Heart left ventricle (tissue), 16 donors: Measurements from ENCODE around the gene C2CD4D. TPM values are rescaled to one million over a fixed set of nuclear protein-coding genes. Genes with fewer than 3 reads are reported as not detected.
"Not testable (repeated sequence)": the region's sequence is repeated elsewhere in the genome, so short reads cannot be mapped to it uniquely, and the experiment has no call there.

Experiments used
- ATAC-seq, 4 donors: fragments of 200-7000 bp; cut with Tn5 transposase; one replicate each; pipeline ENCODE4 v1.9.1; 2020 to 2022; ENCODE audit warnings: moderate library complexity in 4 of 4, mild to moderate bottlenecking in 3 of 4, moderate number of reproducible peaks in 1 of 4
- DNase-seq, 5 donors: peaks; one replicate each; pipeline ENCODE4 v3.0.0-alpha.2; 2020
- H3K27ac ChIP-seq, 12 donors: fragments of 200-600 bp; sonication (generic) in 4 of 12; one replicate each; pipeline versions ENCODE4 v1.5.0 to v1.8.0; 2016 to 2022; ENCODE audit warnings: mild to moderate bottlenecking in 2 of 12
- H3K27me3 ChIP-seq, 9 donors: fragments of 200-600 bp; sonication (generic) in 2 of 9; one replicate each; pipeline versions ENCODE4 v1.5.1 to v1.8.0; 2016 to 2022; ENCODE audit warnings: mild to moderate bottlenecking in 3 of 9
- H3K36me3 ChIP-seq, 9 donors: fragments of 200-600 bp; sonication (generic) in 2 of 9; one replicate each; pipeline versions ENCODE4 v1.5.0 to v1.8.0; 2018 to 2022; ENCODE audit warnings: mild to moderate bottlenecking in 2 of 9
- H3K4me1 ChIP-seq, 12 donors: fragments of 200-600 bp; sonication (generic) in 4 of 12; one replicate each; pipeline versions ENCODE4 v1.5.0 to v1.8.0; 2016 to 2022; ENCODE audit warnings: mild to moderate bottlenecking in 3 of 12
- H3K4me3 ChIP-seq, 12 donors: fragments of 200-600 bp; sonication (generic) in 4 of 12; one replicate each; pipeline versions ENCODE4 v1.5.0 to v1.8.0; 2017 to 2022; ENCODE audit warnings: mild to moderate bottlenecking in 9 of 12, moderate library complexity in 4 of 12
- H3K9me3 ChIP-seq, 12 donors: fragments of 200-600 bp; sonication (generic) in 4 of 12; one replicate each; pipeline versions ENCODE4 v1.5.0 to v1.8.0; 2016 to 2022; ENCODE audit warnings: mild to moderate bottlenecking in 1 of 12
- POLR2A ChIP-seq, 2 donors: fragments of 450-650 bp; IDR thresholded peaks; one replicate each; pipeline ENCODE4 v1.6.1; 2017; ENCODE audit warnings: antibody characterized with exemption in 2 of 2, mild to moderate bottlenecking in 2 of 2, moderate library complexity in 2 of 2
- WGBS, 4 donors: extraction: QIAGEN DNeasy Blood & Tissue Kit in 2 of 4; methylation state at CpG; one replicate each; pipeline versions ENCODE4 v1.1.5 to v1.1.7; 2013 to 2018; 5-methylcytosine and 5-hydroxymethylcytosine counted together
- intact Hi-C, 10 donors: fragments of 100-400 bp; cut with DNase I; formaldehyde crosslinking; loops; one replicate each; pipeline versions ENCODE4 v1.11.1 to v1.14.2; 2022
- polyA plus RNA-seq, 2 donors: library from polyadenylated mRNA; stranded (reverse); fragments of 200-250 nt; gene quantifications; one replicate each; pipeline ENCODE4 v1.2.3, GENCODE V29; 2013
- total RNA-seq, 9 donors: library from RNA; depleted of rRNA in 2 of 9; stranded (reverse); fragments of >200 nt in 2 of 9; fragmentation: NEBNext Ultra II Directional in 3 of 9; extraction: Animal tissue kit (Norgen Biotek cat#: 25700) in 3 of 9; gene quantifications; one replicate each; pipeline versions ENCODE4 v1.1.0 to v1.2.4, GENCODE V29; 2016 to 2023
- TF ChIP-seq, protein P1 (sequence below), 12 donors: fragments of 200-600 bp; sonication (generic) in 4 of 12; IDR thresholded peaks; one replicate each; pipeline versions ENCODE4 v1.5.0 to v1.8.0; 2018 to 2022; ENCODE audit warnings: antibody characterized with exemption in 12 of 12, mild to moderate bottlenecking in 5 of 12
- donor health status: ischemic (EF 13 %, LVEDD 7.1; RV severe dilation, severe dysfunction).
- donor health status: healthy with polysubstance abuse.
- donor health status: DM: no; HTN: yes; CAD: no.
- donor health status: DM: no; HTN: no; CAD: no.
- donor health status: ischemic (EF 25% LVEDD 6.9; RV normal size, moderate dysfunction).
- donor health status: ischemic (EF 25% LVEDD 5.7; RV mildly dilated, moderate dysfunction).
- donor health status: healthy.
- donor health status: DM: yes; HTN: yes; CAD: no.
- donor health status: ischemic (EF 35%, LVEDD 5.7; RV mildly dilated, moderate dysfunction).
- donor health status: nonischemic (EF 11% LVEDD 7.7; RV severe dilation, severe dysfunction).
- donor health status: DM: yes; HTN: yes; CAD: no.
- donor health status: PGD.
- donor health status: ischemic (EF 29% LVEDD 5.4; RV normal size, mild dysfunction).
- donor health status: nonischemic (EF 23%, LVEDD 6.1; RV moderate dilation, normal function).

The C2CD4D gene
- total and polyA plus RNA-seq, 11 donors, result 0.14 to 0.28 TPM; not detected in 9

DNA sequence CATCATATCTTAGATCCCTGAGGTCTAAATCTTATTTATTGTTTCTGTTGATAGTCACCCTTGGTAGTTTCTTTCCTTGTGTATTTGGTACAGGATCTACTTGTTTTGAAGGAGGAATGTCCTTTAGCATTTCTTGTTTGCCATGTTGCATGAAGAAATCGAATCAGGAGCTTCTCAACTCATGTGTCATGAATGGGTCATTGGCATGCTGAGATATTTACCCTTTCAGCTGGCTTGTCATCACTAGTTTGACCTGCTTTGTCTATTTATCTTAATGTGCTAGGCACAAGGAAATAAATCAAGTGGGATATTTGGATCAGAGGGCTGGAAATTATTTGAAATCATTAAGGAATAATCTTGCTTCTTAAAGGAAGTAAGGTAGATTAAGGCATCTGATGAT, 45.9 kb upstream of the C2CD4D start:
- Histone ChIP-seq H3K4me3 (no peak overlapping the region), H3K27me3 (no peaks in the 10 kb centered on the region), H3K9me3 (peaks cover 0 to 5% (median 0%) of the 10 kb centered on the region in 12 donors), H3K4me1 (no peaks in the 10 kb centered on the region), H3K36me3 (peaks cover 0 to 50% (median 13%) of the 10 kb centered on the region in 9 donors), H3K27ac (no peak overlapping the region)
- ATAC-seq (no peak), DNase-seq (no peak)
- WGBS, 4 donors, result 87 to 94% (median 87%) methylated on average over 1 of the region's 1 CpG
- intact Hi-C loops, result loop anchor here in 1 of 10 donors (5.0 kb wide), 1 partner anchor 112 kb away; no protein-coding TSS in a partner anchor
- TF ChIP-seq POLR2A (IDR thresholded peaks at IDR 0.05), result no peak
- TF ChIP-seq, protein P1, sequence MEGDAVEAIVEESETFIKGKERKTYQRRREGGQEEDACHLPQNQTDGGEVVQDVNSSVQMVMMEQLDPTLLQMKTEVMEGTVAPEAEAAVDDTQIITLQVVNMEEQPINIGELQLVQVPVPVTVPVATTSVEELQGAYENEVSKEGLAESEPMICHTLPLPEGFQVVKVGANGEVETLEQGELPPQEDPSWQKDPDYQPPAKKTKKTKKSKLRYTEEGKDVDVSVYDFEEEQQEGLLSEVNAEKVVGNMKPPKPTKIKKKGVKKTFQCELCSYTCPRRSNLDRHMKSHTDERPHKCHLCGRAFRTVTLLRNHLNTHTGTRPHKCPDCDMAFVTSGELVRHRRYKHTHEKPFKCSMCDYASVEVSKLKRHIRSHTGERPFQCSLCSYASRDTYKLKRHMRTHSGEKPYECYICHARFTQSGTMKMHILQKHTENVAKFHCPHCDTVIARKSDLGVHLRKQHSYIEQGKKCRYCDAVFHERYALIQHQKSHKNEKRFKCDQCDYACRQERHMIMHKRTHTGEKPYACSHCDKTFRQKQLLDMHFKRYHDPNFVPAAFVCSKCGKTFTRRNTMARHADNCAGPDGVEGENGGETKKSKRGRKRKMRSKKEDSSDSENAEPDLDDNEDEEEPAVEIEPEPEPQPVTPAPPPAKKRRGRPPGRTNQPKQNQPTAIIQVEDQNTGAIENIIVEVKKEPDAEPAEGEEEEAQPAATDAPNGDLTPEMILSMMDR (IDR thresholded peaks at IDR 0.05), result no peak

DNA sequence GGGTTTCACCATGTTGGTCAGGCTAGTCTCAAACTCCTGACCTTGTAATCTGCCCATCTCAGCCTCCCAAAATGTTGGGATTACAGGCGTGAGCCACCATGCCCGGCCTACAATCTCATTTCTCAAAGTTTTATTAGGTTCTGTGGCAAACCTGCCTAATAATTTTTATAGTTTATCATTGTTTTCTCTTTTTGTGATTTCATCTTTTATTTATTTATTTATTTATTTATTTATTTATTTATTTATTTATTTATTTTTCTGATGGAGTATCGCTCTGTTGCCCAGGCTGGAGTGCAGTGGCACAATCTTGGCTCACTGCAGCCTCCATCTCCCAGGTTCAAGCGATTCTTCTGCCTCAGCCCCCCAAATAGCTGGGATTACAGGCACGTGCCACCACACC, 45.3 kb upstream of the C2CD4D start:
- intact Hi-C loops, result loop anchor here in 1 of 10 donors (5.0 kb wide), 1 partner anchor 112 kb away; no protein-coding TSS in a partner anchor
- not testable (repeated sequence) for H3K27ac ChIP-seq, H3K27me3 ChIP-seq, H3K9me3 ChIP-seq, H3K4me3 ChIP-seq, H3K4me1 ChIP-seq, DNase-seq, ATAC-seq
- 96 to 99% (median 98%) methylated on average over 5 of the region's 5 CpGs for WGBS, 4 donors
- H3K36me3 ChIP-seq, result peaks cover 0 to 47% (median 13%) of the 10 kb centered on the region in 9 donors

DNA sequence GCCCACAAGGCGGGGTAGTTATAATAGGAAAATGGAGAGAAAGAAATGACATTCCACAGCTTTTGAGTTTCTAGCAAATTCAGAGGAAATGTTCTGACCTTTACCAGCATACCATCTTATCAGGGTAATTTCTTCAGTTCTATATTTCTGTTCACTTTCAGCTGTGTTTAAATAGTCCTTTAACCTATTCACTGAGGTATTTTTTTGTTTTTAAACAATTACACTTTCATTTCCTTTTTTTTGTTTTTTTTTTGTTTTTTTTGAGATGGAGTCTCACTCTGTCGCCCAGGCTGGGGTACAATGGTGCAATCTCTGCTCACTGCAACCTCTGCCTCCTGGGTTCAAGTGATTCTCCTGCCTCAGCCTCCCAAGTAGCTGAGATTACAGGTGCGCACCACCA, 44.8 kb upstream of the C2CD4D start:
- H3K27me3 ChIP-seq, DNase-seq, ATAC-seq, H3K9me3 ChIP-seq, H3K4me1 ChIP-seq, intact Hi-C loops, H3K27ac ChIP-seq, H3K4me3 ChIP-seq: not testable (repeated sequence)
- H3K36me3 ChIP-seq, result peaks cover 0 to 44% (median 13%) of the 10 kb centered on the region in 9 donors
- WGBS, 4 donors, result 91 to 97% (median 95%) methylated on average over 3 of the region's 3 CpGs

DNA sequence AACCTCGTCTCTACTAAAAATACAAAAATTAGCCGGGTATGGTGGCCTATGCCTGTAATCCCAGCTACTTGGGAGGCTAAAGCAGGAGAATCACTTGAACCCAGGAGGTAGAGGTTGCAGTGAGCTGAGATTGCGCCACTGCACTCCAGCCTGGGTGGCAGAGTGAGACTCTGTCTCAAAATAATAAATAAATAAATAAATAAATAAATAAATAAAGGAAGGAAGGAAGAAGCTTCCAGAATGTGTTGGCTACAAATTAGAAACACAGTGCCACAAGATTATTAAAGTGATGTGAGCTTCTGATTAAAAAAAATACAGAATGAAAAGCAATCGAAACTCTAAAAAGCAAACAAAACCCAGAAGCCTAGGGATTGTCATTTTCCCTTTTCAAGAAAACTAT, 44.3 kb upstream of the C2CD4D start:
- H3K9me3 ChIP-seq, H3K4me3 ChIP-seq, intact Hi-C loops, DNase-seq, H3K4me1 ChIP-seq, H3K27me3 ChIP-seq, ATAC-seq, H3K27ac ChIP-seq: not testable (repeated sequence)
- 88 to 96% (median 95%) methylated on average over 4 of the region's 4 CpGs for WGBS, 4 donors
- peaks cover 0 to 41% (median 13%) of the 10 kb centered on the region in 9 donors for H3K36me3 ChIP-seq

DNA sequence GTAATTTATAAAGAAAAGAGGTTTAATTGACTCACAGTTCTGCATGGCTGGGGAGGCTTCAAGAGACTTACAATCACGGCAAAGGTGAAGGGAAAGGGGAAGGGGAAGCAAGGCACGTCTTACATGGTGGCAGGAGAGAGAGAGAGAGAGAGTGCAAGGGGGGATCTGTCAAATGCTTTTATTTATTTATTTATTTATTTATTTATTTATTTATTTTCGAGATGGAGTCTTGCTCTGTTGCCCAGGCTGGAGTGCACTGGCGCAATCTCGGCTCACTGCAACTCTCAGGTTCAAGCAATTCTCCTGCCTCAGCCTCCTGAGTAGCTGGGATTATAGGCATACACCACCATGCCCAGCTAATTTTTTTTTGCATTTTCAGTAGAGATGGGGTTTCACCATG, 43.3 kb upstream of the C2CD4D start:
- H3K9me3 ChIP-seq, H3K27ac ChIP-seq, H3K4me1 ChIP-seq, H3K4me3 ChIP-seq, DNase-seq, intact Hi-C loops, ATAC-seq, H3K27me3 ChIP-seq: not testable (repeated sequence)
- peaks cover 0 to 38% (median 6%) of the 10 kb centered on the region in 9 donors for H3K36me3 ChIP-seq
- WGBS, 4 donors, result 90 to 92% (median 92%) methylated on average over 5 of the region's 5 CpGs

DNA sequence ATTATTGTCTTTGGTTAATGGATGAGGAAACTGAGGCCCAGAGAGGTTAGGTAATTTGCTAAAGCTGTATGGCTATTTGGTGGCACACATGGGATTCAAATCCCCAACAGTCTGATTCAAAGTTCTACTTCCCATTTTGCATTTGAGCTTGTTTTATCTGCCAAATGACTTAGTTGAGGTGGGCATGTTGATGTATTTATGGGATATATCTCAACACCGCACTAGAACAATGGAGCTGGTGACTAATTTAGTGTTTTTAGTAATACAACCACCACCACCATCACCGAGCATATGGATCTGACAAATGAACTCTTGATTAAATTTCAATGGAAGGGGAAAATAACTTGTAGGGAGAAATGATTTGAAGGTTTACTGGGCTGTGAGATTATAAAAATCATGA, 42.8 kb upstream of the C2CD4D start:
- no peaks in the 10 kb centered on the region for H3K27me3 ChIP-seq
- DNase-seq (no peak), ATAC-seq (no peak)
- TF ChIP-seq, protein P1 (IDR thresholded peaks at IDR 0.05), result no peak
- no peak for TF ChIP-seq POLR2A (IDR thresholded peaks at IDR 0.05)
- H3K36me3 ChIP-seq, result peaks cover 0 to 35% (median 3%) of the 10 kb centered on the region in 9 donors
- no peak overlapping the region for H3K4me3 ChIP-seq
- H3K4me1 ChIP-seq, result no peaks in the 10 kb centered on the region
- 91 to 95% (median 95%) methylated on average over 2 of the region's 2 CpGs for WGBS, 4 donors
- no peak overlapping the region for H3K27ac ChIP-seq
- intact Hi-C loops, result no loop called here
- H3K9me3 ChIP-seq, result peaks cover 0 to 5% (median 0%) of the 10 kb centered on the region in 12 donors
